WTC11 (cell line): Measurements from ENCODE around the gene DDX39B. TPM values are rescaled to one million over a fixed set of nuclear protein-coding genes. Genes with fewer than 3 reads are reported as not detected.
"Not testable (repeated sequence)": the region's sequence is repeated elsewhere in the genome, so short reads cannot be mapped to it uniquely, and the experiment has no call there.

Experiments
- ATAC-seq: fragments of 200-7000 bp; cut with Tn5 transposase; 2 replicates; pipeline ENCODE4 v1.10.0; 2021; ENCODE audit warnings: mild to moderate bottlenecking, moderate library complexity
- CTCF ChIA-PET: fragments of 300-600 bp; sonication (Branson Sonifier 250); formaldehyde crosslinking; loops from one replicate; lab custom pipeline; 2021; ENCODE audit warnings: antibody characterized with exemption; lab: Charles Lee
- POLR2A ChIA-PET: fragments of 350-600 bp; sonication (Branson Sonifier 250); formaldehyde crosslinking; loops from one replicate; lab custom pipeline; 2021; ENCODE audit warnings: antibody characterized with exemption; lab: Charles Lee
- DNase-seq: peaks from one replicate; pipeline ENCODE4 v3.0.0; 2021; ENCODE audit warnings: low spot score
- H3K27ac Mint-ChIP-seq: 2 replicates; pipeline ENCODE4 v1.8.0; 2021; ENCODE audit warnings: mixed read lengths
- H3K27me3 Mint-ChIP-seq: 2 replicates; pipeline ENCODE4 v1.8.0; 2021; ENCODE audit warnings: low read depth, mild to moderate bottlenecking, moderate library complexity, mixed read lengths
- H3K36me3 Mint-ChIP-seq: 2 replicates; pipeline ENCODE4 v1.8.0; 2021; ENCODE audit warnings: mixed read lengths
- H3K4me1 Mint-ChIP-seq: 2 replicates; pipeline ENCODE4 v1.8.0; 2022; ENCODE audit warnings: mixed read lengths
- H3K4me3 Mint-ChIP-seq: 2 replicates; pipeline ENCODE4 v1.8.0; 2021; ENCODE audit warnings: mild to moderate bottlenecking, moderate library complexity, mixed read lengths
- H3K9me3 Mint-ChIP-seq: 2 replicates; pipeline ENCODE4 v1.8.0; 2021; ENCODE audit warnings: mixed read lengths
- ATF1 ChIP-seq: sonication (generic); formaldehyde crosslinking; IDR thresholded peaks from 2 replicates; pipeline ENCODE4 v1.8.1; 2023; ENCODE audit warnings: mild to moderate bottlenecking, moderate library complexity, missing genetic modification reagents
- CREM ChIP-seq: sonication (generic); formaldehyde crosslinking; IDR thresholded peaks from 2 replicates; pipeline ENCODE4 v1.8.1; 2022; ENCODE audit warnings: mild to moderate bottlenecking, missing genetic modification reagents, moderate library complexity
- FOXK1 ChIP-seq: sonication (generic); formaldehyde crosslinking; IDR thresholded peaks from 2 replicates; pipeline ENCODE4 v1.8.0; 2022; ENCODE audit warnings: mild to moderate bottlenecking, moderate library complexity, missing genetic modification reagents
- GABPB1 ChIP-seq: sonication (generic); formaldehyde crosslinking; IDR thresholded peaks from 2 replicates; pipeline ENCODE4 v1.8.1; 2023; ENCODE audit warnings: mild to moderate bottlenecking, missing genetic modification reagents
- GTF2I ChIP-seq: fragments of 250-450 bp; sonication (Bioruptor Pico); conservative IDR thresholded peaks from 2 replicates; pipeline ENCODE4 v1.4.0; 2021; ENCODE audit warnings: mild to moderate bottlenecking
- MXD4 ChIP-seq: fragments of 250-450 bp; sonication (Bioruptor Pico); IDR thresholded peaks from 2 replicates; pipeline ENCODE4 v1.8.0; 2021; ENCODE audit warnings: mild to moderate bottlenecking, moderate library complexity, borderline replicate concordance
- NFE2L1 ChIP-seq: sonication (generic); formaldehyde crosslinking; IDR thresholded peaks from 2 replicates; pipeline ENCODE4 v1.8.1; 2023; ENCODE audit warnings: missing genetic modification reagents
- NFYB ChIP-seq: sonication (generic); formaldehyde crosslinking; conservative IDR thresholded peaks from 2 replicates; pipeline ENCODE4 v1.8.0; 2022; ENCODE audit warnings: low read depth, missing genetic modification reagents
- SP1 ChIP-seq: sonication (generic); formaldehyde crosslinking; conservative IDR thresholded peaks from 2 replicates; pipeline ENCODE4 v1.8.1; 2022; ENCODE audit warnings: missing genetic modification reagents
- TEAD1 ChIP-seq: sonication (generic); formaldehyde crosslinking; IDR thresholded peaks from 2 replicates; pipeline ENCODE4 v1.8.0; 2022; ENCODE audit warnings: mild to moderate bottlenecking, missing genetic modification reagents
- ZNF416 ChIP-seq: fragments of 250-450 bp; sonication (Bioruptor Pico); IDR thresholded peaks from 2 replicates; pipeline ENCODE4 v1.9.0; 2021; ENCODE audit warnings: mild to moderate bottlenecking, inconsistent platforms
- total RNA-seq: library from RNA; stranded (reverse); gene quantifications from 3 replicates; pipeline ENCODE4 v1.2.3, GENCODE V29; 2021
- TF ChIP-seq, protein P1 (sequence below): sonication (generic); formaldehyde crosslinking; conservative IDR thresholded peaks from 2 replicates; pipeline ENCODE4 v1.8.1; 2023; ENCODE audit warnings: mild to moderate bottlenecking, low read depth, missing genetic modification reagents, moderate library complexity
- TF ChIP-seq, protein P2 (sequence below): sonication (generic); formaldehyde crosslinking; IDR thresholded peaks from 2 replicates; pipeline ENCODE4 v1.8.1; 2022; ENCODE audit warnings: low read depth, mild to moderate bottlenecking, moderate library complexity, missing genetic modification reagents, borderline replicate concordance
- TF ChIP-seq, protein P3 (sequence below): sonication (generic); formaldehyde crosslinking; IDR thresholded peaks from 2 replicates; pipeline ENCODE4 v1.8.1; 2023; ENCODE audit warnings: mild to moderate bottlenecking, missing genetic modification reagents
- TF ChIP-seq, protein P4 (sequence below): sonication (generic); formaldehyde crosslinking; IDR thresholded peaks from 2 replicates; pipeline ENCODE4 v1.8.0; 2023; ENCODE audit warnings: missing genetic modification reagents
- TF ChIP-seq, protein P5 (sequence below): fragments of 250-450 bp; sonication (Bioruptor Pico); IDR thresholded peaks from 2 replicates; pipeline ENCODE4 v1.8.0; 2021; ENCODE audit warnings: mild to moderate bottlenecking
- TF ChIP-seq, protein P6 (sequence below): sonication (generic); formaldehyde crosslinking; IDR thresholded peaks from 2 replicates; pipeline ENCODE4 v1.8.0; 2022; ENCODE audit warnings: mild to moderate bottlenecking, missing genetic modification reagents

The DDX39B gene
- total RNA-seq, 1 experiment from 2014 or later: 712 TPM

DNA sequence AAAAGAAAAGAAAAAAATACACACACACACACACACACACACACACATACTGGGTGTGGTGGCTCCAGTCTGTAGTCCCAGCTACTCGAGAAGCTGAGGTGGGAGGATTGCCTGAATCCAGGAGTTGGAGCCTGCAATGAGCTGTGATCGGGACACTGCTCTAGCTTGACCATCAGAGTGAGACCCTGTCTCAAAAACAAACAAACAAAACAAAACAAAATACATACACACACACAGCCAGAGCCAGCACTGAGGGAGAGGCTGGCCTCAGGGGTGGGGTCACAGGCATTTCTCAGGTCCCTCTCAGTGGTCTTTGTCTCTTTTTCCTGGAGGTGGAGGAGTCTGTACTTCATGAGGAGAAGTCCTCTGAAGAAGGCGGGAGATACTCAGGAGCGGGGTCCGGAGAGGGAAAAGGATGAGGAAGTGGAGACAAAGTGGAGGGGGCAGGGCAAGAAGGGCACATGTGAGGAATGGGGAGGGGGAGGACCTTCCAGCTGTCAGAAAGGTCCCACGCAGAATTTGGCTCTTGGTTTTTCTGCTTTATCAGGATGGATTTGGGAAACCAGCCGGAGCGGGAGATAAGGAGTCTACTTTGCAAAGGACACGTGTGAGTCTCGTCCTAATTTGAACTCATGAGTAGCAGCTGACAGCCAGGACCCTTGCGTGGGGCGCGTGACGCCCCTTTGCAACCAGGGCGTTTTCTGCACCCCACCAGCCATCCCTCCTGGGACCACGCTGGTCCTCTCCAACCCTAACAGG, 51.5 kb downstream of the DDX39B start (continued):
- TF ChIP-seq, protein P1, sequence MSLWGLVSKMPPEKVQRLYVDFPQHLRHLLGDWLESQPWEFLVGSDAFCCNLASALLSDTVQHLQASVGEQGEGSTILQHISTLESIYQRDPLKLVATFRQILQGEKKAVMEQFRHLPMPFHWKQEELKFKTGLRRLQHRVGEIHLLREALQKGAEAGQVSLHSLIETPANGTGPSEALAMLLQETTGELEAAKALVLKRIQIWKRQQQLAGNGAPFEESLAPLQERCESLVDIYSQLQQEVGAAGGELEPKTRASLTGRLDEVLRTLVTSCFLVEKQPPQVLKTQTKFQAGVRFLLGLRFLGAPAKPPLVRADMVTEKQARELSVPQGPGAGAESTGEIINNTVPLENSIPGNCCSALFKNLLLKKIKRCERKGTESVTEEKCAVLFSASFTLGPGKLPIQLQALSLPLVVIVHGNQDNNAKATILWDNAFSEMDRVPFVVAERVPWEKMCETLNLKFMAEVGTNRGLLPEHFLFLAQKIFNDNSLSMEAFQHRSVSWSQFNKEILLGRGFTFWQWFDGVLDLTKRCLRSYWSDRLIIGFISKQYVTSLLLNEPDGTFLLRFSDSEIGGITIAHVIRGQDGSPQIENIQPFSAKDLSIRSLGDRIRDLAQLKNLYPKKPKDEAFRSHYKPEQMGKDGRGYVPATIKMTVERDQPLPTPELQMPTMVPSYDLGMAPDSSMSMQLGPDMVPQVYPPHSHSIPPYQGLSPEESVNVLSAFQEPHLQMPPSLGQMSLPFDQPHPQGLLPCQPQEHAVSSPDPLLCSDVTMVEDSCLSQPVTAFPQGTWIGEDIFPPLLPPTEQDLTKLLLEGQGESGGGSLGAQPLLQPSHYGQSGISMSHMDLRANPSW: no peak
- no peak for TF ChIP-seq TEAD1
- TF ChIP-seq FOXK1 (CRISPR knock-in tag): no peak
- TF ChIP-seq NFE2L1 (CRISPR knock-in tag): no peak
- no peak for TF ChIP-seq CREM (CRISPR knock-in tag)
- TF ChIP-seq, protein P2, sequence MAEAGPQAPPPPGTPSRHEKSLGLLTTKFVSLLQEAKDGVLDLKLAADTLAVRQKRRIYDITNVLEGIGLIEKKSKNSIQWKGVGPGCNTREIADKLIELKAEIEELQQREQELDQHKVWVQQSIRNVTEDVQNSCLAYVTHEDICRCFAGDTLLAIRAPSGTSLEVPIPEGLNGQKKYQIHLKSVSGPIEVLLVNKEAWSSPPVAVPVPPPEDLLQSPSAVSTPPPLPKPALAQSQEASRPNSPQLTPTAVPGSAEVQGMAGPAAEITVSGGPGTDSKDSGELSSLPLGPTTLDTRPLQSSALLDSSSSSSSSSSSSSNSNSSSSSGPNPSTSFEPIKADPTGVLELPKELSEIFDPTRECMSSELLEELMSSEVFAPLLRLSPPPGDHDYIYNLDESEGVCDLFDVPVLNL: no peak
- TF ChIP-seq MXD4 (CRISPR knock-in tag): no peak
- TF ChIP-seq, protein P3, sequence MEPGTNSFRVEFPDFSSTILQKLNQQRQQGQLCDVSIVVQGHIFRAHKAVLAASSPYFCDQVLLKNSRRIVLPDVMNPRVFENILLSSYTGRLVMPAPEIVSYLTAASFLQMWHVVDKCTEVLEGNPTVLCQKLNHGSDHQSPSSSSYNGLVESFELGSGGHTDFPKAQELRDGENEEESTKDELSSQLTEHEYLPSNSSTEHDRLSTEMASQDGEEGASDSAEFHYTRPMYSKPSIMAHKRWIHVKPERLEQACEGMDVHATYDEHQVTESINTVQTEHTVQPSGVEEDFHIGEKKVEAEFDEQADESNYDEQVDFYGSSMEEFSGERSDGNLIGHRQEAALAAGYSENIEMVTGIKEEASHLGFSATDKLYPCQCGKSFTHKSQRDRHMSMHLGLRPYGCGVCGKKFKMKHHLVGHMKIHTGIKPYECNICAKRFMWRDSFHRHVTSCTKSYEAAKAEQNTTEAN: no peak
- no peak for TF ChIP-seq GABPB1 (CRISPR knock-in tag)

DNA sequence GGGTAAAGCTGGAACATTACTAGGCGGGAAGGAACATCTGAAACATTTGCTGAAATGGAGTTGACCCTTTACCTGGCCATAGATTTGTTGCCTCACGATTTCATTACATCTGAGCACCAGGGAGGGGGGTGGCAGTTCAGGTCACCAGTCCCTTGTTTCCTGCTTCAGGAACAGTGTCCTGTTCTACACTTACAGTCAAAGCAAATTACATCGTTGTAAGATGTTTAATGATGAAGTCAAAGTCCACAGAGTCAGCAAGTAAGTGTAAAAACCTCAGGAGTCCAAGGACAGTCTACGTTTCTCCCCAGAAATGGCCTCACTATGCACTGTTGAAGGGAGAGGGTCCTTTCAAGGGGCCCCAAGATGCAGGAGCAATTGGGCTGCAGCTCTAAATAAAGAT, 52.7 kb downstream of the DDX39B start:
- peaks cover 65% of the 10 kb centered on the region for H3K4me1 Mint-ChIP-seq
- ATAC-seq (no peak), DNase-seq (no peak)
- CTCF ChIA-PET: interaction anchor here (1.3 kb wide), 1 partner anchor 47 kb away, joined by 4 read pairs; no protein-coding TSS in a partner anchor
- no peak overlapping the region for H3K27ac Mint-ChIP-seq
- H3K36me3 Mint-ChIP-seq: peaks cover 6% of the 10 kb centered on the region
- no peak overlapping the region for H3K4me3 Mint-ChIP-seq
- H3K27me3 Mint-ChIP-seq: no peaks in the 10 kb centered on the region
- H3K9me3 Mint-ChIP-seq: peaks cover 10% of the 10 kb centered on the region
- TF ChIP-seq, protein P4, sequence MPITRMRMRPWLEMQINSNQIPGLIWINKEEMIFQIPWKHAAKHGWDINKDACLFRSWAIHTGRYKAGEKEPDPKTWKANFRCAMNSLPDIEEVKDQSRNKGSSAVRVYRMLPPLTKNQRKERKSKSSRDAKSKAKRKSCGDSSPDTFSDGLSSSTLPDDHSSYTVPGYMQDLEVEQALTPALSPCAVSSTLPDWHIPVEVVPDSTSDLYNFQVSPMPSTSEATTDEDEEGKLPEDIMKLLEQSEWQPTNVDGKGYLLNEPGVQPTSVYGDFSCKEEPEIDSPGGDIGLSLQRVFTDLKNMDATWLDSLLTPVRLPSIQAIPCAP (CRISPR knock-in tag): no peak
- TF ChIP-seq ZNF416 (CRISPR knock-in tag): no peak
- no peak for TF ChIP-seq ATF1 (CRISPR knock-in tag)
- TF ChIP-seq GTF2I (CRISPR knock-in tag): no peak
- TF ChIP-seq NFYB (CRISPR knock-in tag): no peak
- TF ChIP-seq, protein P5, sequence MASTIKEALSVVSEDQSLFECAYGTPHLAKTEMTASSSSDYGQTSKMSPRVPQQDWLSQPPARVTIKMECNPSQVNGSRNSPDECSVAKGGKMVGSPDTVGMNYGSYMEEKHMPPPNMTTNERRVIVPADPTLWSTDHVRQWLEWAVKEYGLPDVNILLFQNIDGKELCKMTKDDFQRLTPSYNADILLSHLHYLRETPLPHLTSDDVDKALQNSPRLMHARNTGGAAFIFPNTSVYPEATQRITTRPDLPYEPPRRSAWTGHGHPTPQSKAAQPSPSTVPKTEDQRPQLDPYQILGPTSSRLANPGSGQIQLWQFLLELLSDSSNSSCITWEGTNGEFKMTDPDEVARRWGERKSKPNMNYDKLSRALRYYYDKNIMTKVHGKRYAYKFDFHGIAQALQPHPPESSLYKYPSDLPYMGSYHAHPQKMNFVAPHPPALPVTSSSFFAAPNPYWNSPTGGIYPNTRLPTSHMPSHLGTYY (CRISPR knock-in tag): no peak
- TF ChIP-seq, protein P6, sequence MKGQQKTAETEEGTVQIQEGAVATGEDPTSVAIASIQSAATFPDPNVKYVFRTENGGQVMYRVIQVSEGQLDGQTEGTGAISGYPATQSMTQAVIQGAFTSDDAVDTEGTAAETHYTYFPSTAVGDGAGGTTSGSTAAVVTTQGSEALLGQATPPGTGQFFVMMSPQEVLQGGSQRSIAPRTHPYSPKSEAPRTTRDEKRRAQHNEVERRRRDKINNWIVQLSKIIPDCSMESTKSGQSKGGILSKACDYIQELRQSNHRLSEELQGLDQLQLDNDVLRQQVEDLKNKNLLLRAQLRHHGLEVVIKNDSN (CRISPR knock-in tag): no peak
- TF ChIP-seq SP1: no peak
- TF ChIP-seq, all 79 proteins: peak for 0
- POLR2A ChIA-PET: no interaction called here

DNA sequence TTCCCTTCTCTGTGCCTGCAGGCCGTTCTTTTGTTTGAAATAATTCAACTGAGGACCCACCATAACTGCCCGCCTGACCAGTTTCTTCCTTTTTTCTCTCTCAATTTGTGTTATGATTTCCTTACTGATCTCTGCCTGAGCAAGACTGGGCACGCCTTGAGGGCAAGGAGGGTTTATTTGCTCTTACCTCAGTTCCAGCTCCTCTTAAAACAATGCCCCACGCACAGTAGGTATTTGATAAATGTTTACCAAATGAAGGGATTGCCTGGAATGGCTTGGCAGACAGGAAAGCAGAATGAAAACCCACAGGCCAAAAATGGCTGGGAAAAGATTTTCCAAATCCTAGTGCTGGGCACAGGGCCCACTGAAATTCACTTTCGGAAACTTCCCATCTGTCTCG, 54.1 kb downstream of the DDX39B start:
- CTCF ChIA-PET: interaction anchor here (1.4 kb wide), 1 partner anchor 90 kb away, joined by 3 read pairs; no protein-coding TSS in a partner anchor
- DNase-seq, H3K4me3 Mint-ChIP-seq, H3K9me3 Mint-ChIP-seq, H3K36me3 Mint-ChIP-seq, ATAC-seq, H3K27me3 Mint-ChIP-seq: not testable (repeated sequence)
- peak overlapping the region; percentile 98 for H3K27ac Mint-ChIP-seq
- H3K4me1 Mint-ChIP-seq: peaks cover 58% of the 10 kb centered on the region
- POLR2A ChIA-PET: interaction anchor here (0.7 kb wide), 1 partner anchor 86 kb away, joined by 3 read pairs; no protein-coding TSS in a partner anchor

DNA sequence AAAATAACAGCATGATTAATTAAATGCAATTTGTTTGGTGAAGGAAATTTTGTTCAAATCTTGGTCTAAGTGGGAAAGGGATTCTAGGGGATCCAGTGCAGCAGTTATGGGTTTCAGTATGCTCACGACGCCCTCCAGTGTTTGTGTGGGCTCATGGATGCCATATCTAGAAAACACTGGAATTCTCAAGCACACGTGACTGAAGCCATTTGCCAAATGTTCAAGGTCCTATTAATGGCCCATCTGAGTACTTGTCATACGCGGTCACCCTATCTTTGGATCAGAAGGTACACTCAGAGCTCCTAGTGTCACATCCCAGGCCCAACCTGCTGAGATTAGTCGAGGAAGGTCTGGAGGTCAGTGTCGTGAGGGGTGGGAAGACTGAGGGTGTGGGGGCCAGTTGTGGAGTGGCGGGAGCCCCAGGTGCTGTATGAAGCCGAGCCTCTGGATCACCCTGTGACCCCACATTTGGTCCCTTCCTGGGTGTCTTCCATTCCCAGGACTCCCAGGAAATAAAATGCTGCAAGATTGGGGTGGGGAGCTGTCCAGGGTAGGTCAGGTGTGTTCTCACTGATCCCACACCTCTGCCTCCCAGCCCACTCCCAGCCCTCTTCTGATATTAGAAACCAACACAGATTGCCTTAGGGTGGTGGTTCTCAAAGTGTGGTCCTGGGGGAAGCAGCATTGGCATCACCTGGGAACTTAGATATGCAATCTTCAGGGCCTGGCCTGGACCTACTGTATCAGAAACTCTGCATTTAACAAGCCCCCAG, 55.6 kb downstream of the DDX39B start:
- CTCF ChIA-PET: interaction anchor here (1.4 kb wide), 1 partner anchor 88 kb away, joined by 3 read pairs; no protein-coding TSS in a partner anchor
- H3K27me3 Mint-ChIP-seq, H3K9me3 Mint-ChIP-seq, DNase-seq, H3K36me3 Mint-ChIP-seq, POLR2A ChIA-PET, H3K4me3 Mint-ChIP-seq: not testable (repeated sequence)
- peaks cover 49% of the 10 kb centered on the region for H3K4me1 Mint-ChIP-seq
- H3K27ac Mint-ChIP-seq: 0 out of 2 replicates have a peak overlapping the region, but pooled peaks have one; percentile 35
- peak; percentile 65 for ATAC-seq
